GM21515 (cell line): ENCODE results near the gene BLTP2.
A peak's percentile ranks its signal among the peaks of the same experiment; 100 is the strongest.
"Not testable (repeated sequence)": the region's sequence is repeated elsewhere in the genome, so short reads cannot be mapped to it uniquely, and the experiment has no call there.

ENCODE experiments used
- ATAC-seq: cut with Tn5 transposase; IDR thresholded peaks from one replicate; pipeline ENCODE4 v1.9.1; 2021; ENCODE audit not compliant: unreplicated experiment

BLTP2 gene

GRCh38 chr17:28648698-28649097 lies 3.7 kb upstream of the BLTP2 start:
- no peak for ATAC-seq

- ATAC-seq: no peak
Measured at GRCh38 chr17:28646039-28646754, 1.2 kb upstream of the BLTP2 start.

GRCh38 chr17:28645576-28645939 lies 600 bp upstream of the BLTP2 start:
- no peak for ATAC-seq

GRCh38 chr17:28643983-28644786 lies 773 bp downstream of the BLTP2 start:
- ATAC-seq: peak; percentile 2

- no peak for ATAC-seq
Measured at GRCh38 chr17:28641579-28641978, 3.4 kb downstream of the BLTP2 start.

- ATAC-seq: no peak
Measured at GRCh38 chr17:28635506-28635905, 9.5 kb downstream of the BLTP2 start.

GRCh38 chr17:28634206-28634865 lies 10.6 kb downstream of the BLTP2 start:
- no peak for ATAC-seq

GRCh38 chr17:28626818-28627217 lies 18.1 kb downstream of the BLTP2 start:
- no peak for ATAC-seq

- ATAC-seq: no peak
Measured at GRCh38 chr17:28624148-28624547, 20.8 kb downstream of the BLTP2 start.

GRCh38 chr17:28623696-28624095 lies 21.3 kb downstream of the BLTP2 start:
- ATAC-seq: no peak

- no peak for ATAC-seq
Measured at GRCh38 chr17:28622186-28622585, 22.8 kb downstream of the BLTP2 start.

GRCh38 chr17:28620010-28620409 lies 24.9 kb downstream of the BLTP2 start:
- no peak for ATAC-seq

- no peak for ATAC-seq
Measured at GRCh38 chr17:28618464-28618863, 26.5 kb downstream of the BLTP2 start.

- ATAC-seq: no peak
Measured at GRCh38 chr17:28616281-28616680, 28.7 kb downstream of the BLTP2 start.

- ATAC-seq: no peak
Measured at GRCh38 chr17:28615260-28615940, 29.6 kb downstream of the BLTP2 start.

GRCh38 chr17:28613931-28614381 lies 31.0 kb downstream of the BLTP2 start, which contains the start of gene RSKR:
Gene RSKR, minus strand, starts transcription at chr17:28614185. Its CDS starts 24 bp downstream, at chr17:28614161.
- ATAC-seq: no peak

- no peak for ATAC-seq
Measured at GRCh38 chr17:28612936-28613872, 31.8 kb downstream of the BLTP2 start.

- no peak for ATAC-seq
Measured at GRCh38 chr17:28612531-28612930, 32.4 kb downstream of the BLTP2 start.

- no peak for ATAC-seq
Measured at GRCh38 chr17:28610376-28610775, 34.6 kb downstream of the BLTP2 start.

- ATAC-seq: not testable (repeated sequence)
Measured at GRCh38 chr17:28604031-28604430, 40.9 kb downstream of the BLTP2 start.
